GM21515 (cell line): ENCODE results near the gene HIC1.

Source experiments
- ATAC-seq: cut with Tn5 transposase; IDR thresholded peaks from one replicate; pipeline ENCODE4 v1.9.1; 2021; ENCODE audit not compliant: unreplicated experiment

HIC1 gene

GRCh38 chr17:2058586-2059546 lies 4.0 kb downstream of the HIC1 start:
- ATAC-seq, result no peak

GRCh38 chr17:2059547-2060384 lies 4.9 kb downstream of the HIC1 start:
- ATAC-seq, result no peak

GRCh38 chr17:2060385-2060658 lies 5.4 kb downstream of the HIC1 start:
- no peak for ATAC-seq

GRCh38 chr17:2060681-2061440 lies 6.0 kb downstream of the HIC1 start:
- no peak for ATAC-seq

- no peak for ATAC-seq
Measured at GRCh38 chr17:2061441-2061958, 6.6 kb downstream of the HIC1 start.

- ATAC-seq, result no peak
Measured at GRCh38 chr17:2062571-2063183, 7.8 kb downstream of the HIC1 start.

- ATAC-seq, result no peak
Measured at GRCh38 chr17:2063261-2064146, 8.6 kb downstream of the HIC1 start.

- no peak for ATAC-seq
Measured at GRCh38 chr17:2064147-2064489, 9.2 kb downstream of the HIC1 start.

- no peak for ATAC-seq
Measured at GRCh38 chr17:2064520-2064971, 9.6 kb downstream of the HIC1 start.

- ATAC-seq, result no peak
Measured at GRCh38 chr17:2064980-2065785, 10.3 kb downstream of the HIC1 start.

- ATAC-seq, result no peak
Measured at GRCh38 chr17:2065949-2066400, 11.1 kb downstream of the HIC1 start.

GRCh38 chr17:2067048-2067561 lies 12.2 kb downstream of the HIC1 start:
- no peak for ATAC-seq

GRCh38 chr17:2067608-2068024 lies 12.7 kb downstream of the HIC1 start:
- ATAC-seq, result no peak

- no peak for ATAC-seq
Measured at GRCh38 chr17:2068031-2068518, 13.2 kb downstream of the HIC1 start.

GRCh38 chr17:2068519-2069051 lies 13.7 kb downstream of the HIC1 start:
- no peak for ATAC-seq

GRCh38 chr17:2070241-2071023 lies 15.5 kb downstream of the HIC1 start:
- peak; percentile 58 for ATAC-seq

GRCh38 chr17:2071024-2071385 lies 16.1 kb downstream of the HIC1 start:
- ATAC-seq, result no peak
